Measurements from ENCODE around the gene WDR83.

DNA sequence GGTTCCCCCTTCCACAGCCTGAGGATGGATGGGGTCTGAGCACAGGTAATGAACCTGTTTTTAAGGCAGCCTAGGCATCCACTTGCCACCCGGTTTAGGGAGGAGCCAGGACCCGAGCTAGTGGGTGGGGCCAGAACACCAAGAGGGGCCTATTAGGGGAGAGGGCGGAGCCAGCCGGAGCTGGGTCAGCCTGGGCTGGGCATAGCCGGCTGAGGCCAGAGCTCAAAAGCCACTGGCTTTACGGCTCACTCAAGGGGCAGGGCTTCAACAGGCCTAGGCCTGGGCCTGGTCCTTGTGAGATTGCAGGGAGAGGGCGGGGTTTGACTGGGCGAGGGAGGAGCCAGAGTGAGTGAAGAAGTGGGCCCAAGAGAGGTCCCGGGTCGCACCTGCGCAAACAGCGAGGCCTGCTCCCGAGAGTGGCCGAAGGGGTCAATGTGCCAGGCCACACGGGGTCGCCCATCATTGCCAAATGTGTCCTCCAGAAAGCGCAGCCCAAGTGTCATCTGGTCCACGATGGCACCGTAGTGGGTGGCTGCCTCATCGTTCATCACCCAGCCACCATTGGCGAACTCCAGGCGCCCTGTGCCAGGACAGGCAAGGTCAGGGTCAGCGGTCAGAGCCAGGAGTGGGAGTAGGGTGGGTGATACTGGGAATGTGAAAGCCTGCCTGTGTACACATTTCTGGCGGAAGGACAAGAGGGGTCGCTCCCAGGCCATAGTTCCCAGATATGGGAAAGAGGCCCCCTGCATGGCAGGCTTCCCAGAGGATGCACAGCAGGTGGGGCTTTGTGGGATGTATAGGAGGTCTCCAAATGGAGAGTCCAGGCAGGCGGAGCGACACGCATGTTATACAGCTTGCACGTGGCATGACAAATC lies 2.0 kb upstream of the WDR83 start:
- TF ChIP-seq SREBF2 (IDR thresholded peaks at IDR 0.05) (no peak), CHD4 (IDR thresholded peaks at IDR 0.05; ENCODE audit: borderline replicate concordance) (no peak), POLR2A (IDR thresholded peaks at IDR 0.05; ENCODE audit: low read length) (no peak), JUN (IDR thresholded peaks at IDR 0.05) (no peak)
